GM12865 (cell line): ENCODE measurements around the gene THOP1.
A peak's percentile ranks its signal among the peaks of the same experiment; 100 is the strongest.

ENCODE experiments used
- DNase-seq: peaks from one replicate; pipeline ENCODE4 v3.0.0; 2010; ENCODE audit warnings: low read depth
- H3K4me3 ChIP-seq: 2 replicates; pipeline ENCODE4 v1.5.1; 2011; ENCODE audit warnings: mild to moderate bottlenecking, low read depth, low read length, control low read depth
- TF ChIP-seq, protein P1 (sequence below): IDR thresholded peaks from 2 replicates; pipeline ENCODE4 v1.5.1; 2011; ENCODE audit warnings: low read length, control low read depth, low read depth, inconsistent platforms; ENCODE audit not compliant: insufficient read depth; ENCODE audit errors: missing control alignments

Gene THOP1

DNA sequence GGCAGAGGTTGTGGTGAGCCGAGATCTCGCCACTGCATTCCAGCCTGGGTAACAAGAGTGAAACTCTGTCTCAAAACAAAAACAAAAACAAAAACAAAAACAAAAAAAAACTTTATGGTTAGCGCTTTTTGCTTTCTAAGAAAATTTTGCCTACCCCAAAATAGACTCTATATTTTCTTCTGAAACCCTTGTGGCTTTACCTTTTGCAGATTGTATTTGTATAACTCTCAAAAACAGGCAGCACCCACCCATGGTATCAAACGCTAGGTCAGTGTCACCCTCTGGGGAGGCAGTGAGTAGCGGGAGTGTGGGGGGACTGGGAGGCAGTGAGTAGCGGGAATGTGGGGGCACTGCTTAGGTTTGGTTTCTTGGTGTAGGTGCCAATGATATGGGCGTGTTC, 38.0 kb upstream of the THOP1 start:
- no peak overlapping the region for H3K4me3 ChIP-seq
- TF ChIP-seq, protein P1, sequence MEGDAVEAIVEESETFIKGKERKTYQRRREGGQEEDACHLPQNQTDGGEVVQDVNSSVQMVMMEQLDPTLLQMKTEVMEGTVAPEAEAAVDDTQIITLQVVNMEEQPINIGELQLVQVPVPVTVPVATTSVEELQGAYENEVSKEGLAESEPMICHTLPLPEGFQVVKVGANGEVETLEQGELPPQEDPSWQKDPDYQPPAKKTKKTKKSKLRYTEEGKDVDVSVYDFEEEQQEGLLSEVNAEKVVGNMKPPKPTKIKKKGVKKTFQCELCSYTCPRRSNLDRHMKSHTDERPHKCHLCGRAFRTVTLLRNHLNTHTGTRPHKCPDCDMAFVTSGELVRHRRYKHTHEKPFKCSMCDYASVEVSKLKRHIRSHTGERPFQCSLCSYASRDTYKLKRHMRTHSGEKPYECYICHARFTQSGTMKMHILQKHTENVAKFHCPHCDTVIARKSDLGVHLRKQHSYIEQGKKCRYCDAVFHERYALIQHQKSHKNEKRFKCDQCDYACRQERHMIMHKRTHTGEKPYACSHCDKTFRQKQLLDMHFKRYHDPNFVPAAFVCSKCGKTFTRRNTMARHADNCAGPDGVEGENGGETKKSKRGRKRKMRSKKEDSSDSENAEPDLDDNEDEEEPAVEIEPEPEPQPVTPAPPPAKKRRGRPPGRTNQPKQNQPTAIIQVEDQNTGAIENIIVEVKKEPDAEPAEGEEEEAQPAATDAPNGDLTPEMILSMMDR, result no peak
- peak; percentile 72 for DNase-seq

DNA sequence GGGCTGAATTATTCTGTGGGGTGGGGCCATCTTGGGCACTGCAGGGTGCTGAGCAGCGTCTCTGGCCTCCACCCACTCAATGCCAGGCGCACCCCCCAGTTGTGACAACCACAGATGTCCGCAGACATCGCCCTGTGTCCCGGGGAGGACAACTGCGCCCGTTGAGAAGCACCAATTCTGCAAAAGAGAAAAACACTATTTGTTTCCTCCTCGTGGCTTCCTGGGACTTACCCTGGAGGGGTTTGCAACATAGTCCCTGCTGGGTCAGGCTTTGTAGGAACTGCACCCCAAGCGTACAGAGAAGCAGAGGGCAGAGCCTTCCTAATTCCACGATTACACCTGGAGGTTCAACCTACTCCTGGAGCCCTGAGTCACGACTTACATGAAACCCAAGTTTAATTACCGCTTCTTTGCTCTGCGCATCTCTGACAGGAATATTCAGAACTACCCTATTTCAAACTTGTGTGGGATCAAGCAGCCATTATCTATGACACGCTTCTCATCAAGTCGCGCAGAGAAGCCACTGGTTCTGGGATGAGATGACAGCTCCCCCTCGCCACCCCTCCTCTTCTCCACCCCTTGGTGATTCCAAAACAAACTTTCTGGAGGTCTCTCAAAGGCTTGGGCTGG, 34.4 kb upstream of the THOP1 start:
- TF ChIP-seq, protein P1, result no peak
- DNase-seq, result no peak
- no peak overlapping the region for H3K4me3 ChIP-seq

DNA sequence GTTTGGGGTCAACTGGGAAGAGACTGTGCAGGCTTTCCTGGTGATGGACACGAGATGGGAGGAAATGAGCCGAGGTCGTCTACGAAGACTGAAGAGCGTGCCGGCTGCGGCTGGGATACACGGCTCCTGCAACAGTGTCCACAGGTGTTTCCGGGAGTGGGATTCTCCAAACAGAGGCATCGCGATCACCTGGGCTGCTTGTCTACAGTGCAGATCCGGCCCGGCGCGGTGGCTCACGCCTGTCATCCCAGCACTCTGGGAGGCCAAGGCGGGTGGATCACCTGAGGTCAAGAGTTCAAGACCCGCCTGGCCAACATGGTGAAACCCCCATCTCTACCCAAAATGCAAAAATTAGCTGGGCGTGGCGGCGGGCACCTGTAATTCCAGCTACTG, 33.9 kb upstream of the THOP1 start:
- H3K4me3 ChIP-seq, result no peak overlapping the region
- DNase-seq, result no peak
- TF ChIP-seq, protein P1, result no peak

DNA sequence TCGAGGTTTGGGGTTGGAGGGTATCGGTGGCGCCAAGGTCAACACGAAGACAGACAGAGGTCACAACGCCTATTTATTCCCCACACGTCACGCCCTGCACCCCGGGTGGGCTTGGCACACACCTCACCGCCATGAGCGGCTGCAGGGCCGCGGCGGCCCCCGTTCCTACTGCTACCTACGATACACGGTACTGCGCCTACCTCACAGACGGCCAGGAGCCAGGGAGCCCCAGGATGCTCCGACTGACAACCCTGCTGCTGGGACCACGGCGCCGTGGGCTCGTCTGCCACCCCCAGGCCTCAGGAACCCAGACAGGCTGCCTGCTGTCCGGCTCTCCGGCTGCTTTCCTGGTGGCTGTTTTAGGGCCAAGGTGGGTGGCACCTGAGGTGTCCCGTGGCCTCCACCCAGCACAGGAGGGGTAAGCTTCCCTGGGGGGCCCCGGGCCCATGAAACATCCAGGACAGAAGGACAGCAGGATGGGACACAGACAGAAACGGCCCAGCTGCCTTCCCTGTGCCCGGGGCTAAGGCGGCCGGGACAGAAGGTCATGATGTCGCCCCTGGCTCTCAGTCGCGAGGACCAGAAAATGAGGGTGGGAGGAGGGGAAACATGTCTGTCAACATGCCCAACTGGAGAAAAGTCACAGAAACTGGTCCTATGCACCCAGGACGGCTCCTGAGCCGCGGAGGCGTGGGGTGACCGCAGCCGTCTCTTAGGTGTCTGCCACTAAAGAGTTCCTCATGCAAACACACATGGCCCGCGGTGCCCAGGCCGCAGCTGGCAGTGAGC, 30.4 kb upstream of the THOP1 start:
- H3K4me3 ChIP-seq, result no peak overlapping the region
- no peak for DNase-seq
- TF ChIP-seq, protein P1, result no peak

DNA sequence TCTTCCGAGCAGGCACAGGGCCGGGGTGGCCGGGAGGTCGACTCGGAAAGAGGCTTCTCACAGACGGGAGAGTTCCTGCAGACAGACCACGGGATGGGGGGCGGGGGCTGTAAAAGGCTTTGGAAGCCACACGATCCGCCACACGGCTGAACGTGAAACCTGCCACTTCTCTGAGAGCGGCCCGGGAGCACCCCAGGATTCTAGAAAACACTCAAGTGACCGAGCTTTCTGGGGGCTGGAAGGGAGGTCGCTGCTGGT, 29.9 kb upstream of the THOP1 start:
- H3K4me3 ChIP-seq, result no peak overlapping the region
- TF ChIP-seq, protein P1, result no peak
- DNase-seq, result no peak

DNA sequence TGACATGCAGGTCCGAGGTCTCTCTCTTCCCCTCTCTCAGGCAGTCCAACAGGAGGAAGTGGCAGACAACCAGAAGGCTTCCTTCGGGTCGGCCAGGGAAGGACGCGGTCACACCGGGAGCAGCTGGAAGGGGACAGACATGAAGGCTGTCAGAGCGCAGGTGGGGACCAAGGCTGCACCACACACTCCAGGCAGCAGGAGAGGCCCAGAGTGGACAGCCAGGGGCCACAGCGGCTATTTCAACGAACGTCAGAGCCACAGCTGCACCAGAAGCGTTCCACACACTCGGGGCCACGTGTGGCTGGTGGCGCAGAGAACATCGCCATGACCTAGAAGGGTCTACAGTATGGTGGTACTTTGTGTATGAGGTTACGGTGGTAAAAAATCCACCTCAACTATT, 29.5 kb upstream of the THOP1 start:
- TF ChIP-seq, protein P1, result no peak
- DNase-seq, result no peak
- H3K4me3 ChIP-seq, result no peak overlapping the region

DNA sequence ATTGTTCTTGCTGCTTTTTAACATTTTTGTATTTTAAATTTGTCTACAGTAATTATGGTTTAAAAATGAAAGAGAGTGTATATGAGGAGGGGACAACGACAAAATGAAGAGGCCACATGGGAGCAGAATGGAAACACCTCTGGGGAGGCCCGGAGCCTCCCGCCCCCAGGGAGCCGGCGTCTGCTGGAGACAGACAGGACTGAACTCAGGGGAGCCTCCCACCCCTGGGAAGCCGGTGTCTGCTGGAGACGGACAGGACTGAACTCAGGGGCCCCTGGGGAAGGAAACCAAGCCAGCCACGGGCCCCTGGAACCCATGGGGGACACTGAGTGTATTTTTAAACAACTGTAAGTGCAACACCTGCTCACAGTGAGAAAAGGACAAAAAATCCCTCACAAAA, 28.8 kb upstream of the THOP1 start:
- no peak for DNase-seq
- TF ChIP-seq, protein P1, result no peak
- H3K4me3 ChIP-seq, result no peak overlapping the region
